Breast epithelium (tissue), 4 donors: ENCODE measurements around the gene PTPN9. TPM values are rescaled to one million over a fixed set of nuclear protein-coding genes. Genes with fewer than 3 reads are reported as not detected.

Experiments used
- DNase-seq, 2 donors: peaks; one replicate each; pipeline ENCODE4 v3.0.0-alpha.2; 2019; ENCODE audit warnings: low spot score in 2 of 2
- H3K27ac ChIP-seq, 2 donors: fragments of 200-600 bp; sonication (generic) in 1 of 2; one replicate each; pipeline ENCODE4 v1.5.1; 2016 to 2019; ENCODE audit warnings: mild to moderate bottlenecking in 1 of 2
- H3K27me3 ChIP-seq, 2 donors: fragments of 200-600 bp; sonication (generic) in 1 of 2; one replicate each; pipeline versions ENCODE4 v1.5.1 to v1.6.0; 2017 to 2019; ENCODE audit warnings: control low read depth in 1 of 2, mild to moderate bottlenecking in 1 of 2
- H3K36me3 ChIP-seq: fragments of 200-600 bp; one replicate; pipeline ENCODE4 v1.5.1; 2019
- H3K4me1 ChIP-seq, 2 donors: fragments of 200-600 bp; sonication (generic); one replicate each; pipeline ENCODE4 v1.5.1; 2016 to 2019; ENCODE audit warnings: control low read depth in 1 of 2
- H3K4me3 ChIP-seq, 3 donors: fragments of 200-600 bp; sonication (generic); 1 replicate in 2 of 3; 2 replicates in 1 of 3; pipeline ENCODE4 v1.5.1; 2016 to 2019; ENCODE audit warnings: mild to moderate bottlenecking in 3 of 3, moderate library complexity in 2 of 3
- H3K9me3 ChIP-seq, 2 donors: fragments of 200-600 bp; sonication (generic) in 1 of 2; one replicate each; pipeline ENCODE4 v1.5.1; 2016 to 2019; ENCODE audit warnings: control low read depth in 1 of 2
- CTCF ChIP-seq, 3 donors: fragments of 450-650 bp; IDR thresholded peaks; one replicate each; pipeline ENCODE4 v1.5.1; 2016 to 2017; ENCODE audit warnings: antibody characterized with exemption in 3 of 3, mild to moderate bottlenecking in 3 of 3, moderate library complexity in 3 of 3
- POLR2A ChIP-seq: fragments of 450-650 bp; IDR thresholded peaks from one replicate; pipeline ENCODE4 v1.6.1; 2016; ENCODE audit warnings: antibody characterized with exemption, mild to moderate bottlenecking, moderate library complexity
- POLR2AphosphoS5 ChIP-seq, 3 donors: sonication (generic); formaldehyde crosslinking; IDR thresholded peaks; one replicate each; pipeline ENCODE4 v1.6.1; 2017; ENCODE audit warnings: antibody characterized with exemption in 3 of 3
- intact Hi-C: fragments of 100-400 bp; cut with DNase I; formaldehyde crosslinking; loops from one replicate; pipeline ENCODE4 v1.15.1; 2023; ENCODE audit warnings: low total_unique reads
- total RNA-seq, 3 donors: library from RNA; depleted of rRNA; stranded (reverse); fragments of >200 nt; gene quantifications; one replicate each; pipeline ENCODE4 v1.1.0, GENCODE V29; 2016

Gene PTPN9
- total RNA-seq, 3 donors from 2014 or later = 16.2 to 23.9 (median 19.9) TPM

- Histone ChIP-seq H3K27ac (no peak overlapping the region), H3K4me1 (no peaks in the 10 kb centered on the region), H3K4me3 (no peak overlapping the region), H3K36me3 (no peaks in the 10 kb centered on the region), H3K27me3 (no peaks in the 10 kb centered on the region), H3K9me3 (no peaks in the 10 kb centered on the region)
- TF ChIP-seq CTCF (IDR thresholded peaks at IDR 0.05) = no peak
- TF ChIP-seq POLR2AphosphoS5 (IDR thresholded peaks at IDR 0.05) = no peak
- TF ChIP-seq POLR2A = no peak
- no peak for DNase-seq
- intact Hi-C loops = no loop called here
Measured at GRCh38 chr15:75523011-75523410, 56.1 kb downstream of the PTPN9 start.

GRCh38 chr15:75517233-75517632 is 61.9 kb downstream of the PTPN9 start:
- no peaks in the 10 kb centered on the region for H3K4me1 ChIP-seq
- H3K4me3 ChIP-seq = no peak overlapping the region
- intact Hi-C loops = no loop called here
- H3K36me3 ChIP-seq = no peaks in the 10 kb centered on the region
- no peak overlapping the region for H3K27ac ChIP-seq
- no peak for DNase-seq
- no peaks in the 10 kb centered on the region for H3K27me3 ChIP-seq
- no peaks in the 10 kb centered on the region for H3K9me3 ChIP-seq
- no peak for TF ChIP-seq CTCF (IDR thresholded peaks at IDR 0.05)
- no peak for TF ChIP-seq POLR2A
- no peak for TF ChIP-seq POLR2AphosphoS5 (IDR thresholded peaks at IDR 0.05)

GRCh38 chr15:75508840-75509532 is 70.1 kb downstream of the PTPN9 start:
- Histone ChIP-seq H3K9me3 (no peaks in the 10 kb centered on the region), H3K36me3 (peaks cover 4% of the 10 kb centered on the region), H3K4me3 (no peak overlapping the region), H3K27me3 (no peaks in the 10 kb centered on the region), H3K27ac (no peak overlapping the region), H3K4me1 (no peaks in the 10 kb centered on the region)
- DNase-seq = no peak
- intact Hi-C loops = no loop called here
- no peak for TF ChIP-seq POLR2A
- peak; percentile 43 to 45 (median 45) for TF ChIP-seq CTCF (IDR thresholded peaks at IDR 0.05)
- no peak for TF ChIP-seq POLR2AphosphoS5 (IDR thresholded peaks at IDR 0.05)

- no peaks in the 10 kb centered on the region for H3K4me1 ChIP-seq
- TF ChIP-seq POLR2AphosphoS5 (IDR thresholded peaks at IDR 0.05) = no peak
- TF ChIP-seq POLR2A = no peak
- no peak for TF ChIP-seq CTCF (IDR thresholded peaks at IDR 0.05)
- no peak for DNase-seq
- no peaks in the 10 kb centered on the region for H3K27me3 ChIP-seq
- no peaks in the 10 kb centered on the region for H3K9me3 ChIP-seq
- H3K36me3 ChIP-seq = peaks cover 4% of the 10 kb centered on the region
- H3K4me3 ChIP-seq = no peak overlapping the region
- H3K27ac ChIP-seq = no peak overlapping the region
- intact Hi-C loops = no loop called here
Measured at GRCh38 chr15:75502360-75502759, 76.8 kb downstream of the PTPN9 start.

GRCh38 chr15:75493732-75494131 is 85.4 kb downstream of the PTPN9 start:
- DNase-seq = no peak
- intact Hi-C loops = no loop called here
- Histone ChIP-seq H3K27me3 (no peaks in the 10 kb centered on the region), H3K9me3 (peaks cover 0 to 7% of the 10 kb centered on the region in 2 donors), H3K4me3 (no peak overlapping the region), H3K36me3 (no peaks in the 10 kb centered on the region), H3K27ac (peak overlapping the region in 1 of 2 donors; percentile 38), H3K4me1 (no peaks in the 10 kb centered on the region)
- TF ChIP-seq POLR2AphosphoS5 (IDR thresholded peaks at IDR 0.05) (no peak), POLR2A (no peak), CTCF (IDR thresholded peaks at IDR 0.05) (no peak)
